Prostate gland (tissue), 2 donors: ENCODE results near the gene RAB3B. TPM values are rescaled to one million over a fixed set of nuclear protein-coding genes. Genes with fewer than 3 reads are reported as not detected.

Experiments
- DNase-seq: peaks from one replicate; pipeline ENCODE4 v3.0.0-alpha.2; 2019; ENCODE audit warnings: low spot score
- H3K27ac ChIP-seq, 2 donors: fragments of 200-600 bp; sonication (generic); 2 replicates each; pipeline ENCODE4 v1.5.1; 2017 to 2019
- H3K27me3 ChIP-seq: fragments of 200-600 bp; sonication (generic); replicated peaks from 2 replicates; pipeline ENCODE4 v1.5.1; 2019; ENCODE audit not compliant: insufficient read depth
- H3K36me3 ChIP-seq, 2 donors: fragments of 200-600 bp; sonication (generic); 1 replicate in 1 of 2; 2 replicates in 1 of 2; pipeline versions ENCODE4 v1.5.1 to v1.8.1; 2017 to 2019
- H3K4me1 ChIP-seq: fragments of 200-600 bp; sonication (generic); replicated peaks from 2 replicates; pipeline ENCODE4 v1.5.1; 2019
- H3K4me3 ChIP-seq, 2 donors: fragments of 200-600 bp; sonication (generic); 2 replicates each; pipeline ENCODE4 v1.5.1; 2017 to 2019
- H3K9me3 ChIP-seq: fragments of 200-600 bp; sonication (generic); 2 replicates; pipeline ENCODE4 v1.5.1; 2017
- CTCF ChIP-seq, 4 experiments: fragments of 200-600 bp in 2 of 4; fragments of 450-650 bp in 2 of 4; sonication (generic) in 2 of 4; IDR thresholded peaks; 1 replicate in 3 of 4; 2 replicates in 1 of 4; pipeline ENCODE4 v1.5.1; 2016 to 2019; ENCODE audit warnings: antibody characterized with exemption in 4 of 4, mild to moderate bottlenecking in 2 of 4, moderate library complexity in 2 of 4
- POLR2A ChIP-seq: fragments of 450-650 bp; IDR thresholded peaks from one replicate; pipeline ENCODE4 v1.6.1; 2016; ENCODE audit warnings: antibody characterized with exemption, mild to moderate bottlenecking
- POLR2AphosphoS5 ChIP-seq: sonication (generic); formaldehyde crosslinking; IDR thresholded peaks from one replicate; pipeline ENCODE4 v1.6.1; 2017; ENCODE audit warnings: antibody characterized with exemption
- WGBS: methylation state at CpG from one replicate; pipeline ENCODE4 v1.1.5; 2018; 5-methylcytosine and 5-hydroxymethylcytosine counted together
- intact Hi-C: fragments of 100-400 bp; cut with DNase I; formaldehyde crosslinking; loops from one replicate; pipeline ENCODE4 v1.14.2; 2022
- total RNA-seq, 2 donors: library from RNA; depleted of rRNA; stranded (reverse); fragments of >200 nt; gene quantifications; one replicate each; pipeline ENCODE4 v1.1.0, GENCODE V29; 2016

RAB3B gene
- total RNA-seq, 2 donors from 2014 or later: 8.5 to 23.6 TPM

- 36% methylated on average over 5 of the region's 5 CpGs for WGBS
- Histone ChIP-seq H3K4me3 (no peak overlapping the region), H3K4me1 (no peaks in the 10 kb centered on the region), H3K27me3 (no peaks in the 10 kb centered on the region), H3K36me3 (no peaks in the 10 kb centered on the region), H3K9me3 (no peaks in the 10 kb centered on the region), H3K27ac (peak overlapping the region; percentile 16 to 45)
- intact Hi-C loops: no loop called here
- DNase-seq: peak; percentile 51
- TF ChIP-seq CTCF (IDR thresholded peaks at IDR 0.05): no peak
- peak; percentile 61 for TF ChIP-seq POLR2AphosphoS5
These were observed 73.7 kb downstream of the RAB3B start for GRCh38 chr1:51916587-51917405.

- H3K4me1 ChIP-seq: no peaks in the 10 kb centered on the region
These were observed 74.5 kb downstream of the RAB3B start for GRCh38 chr1:51915951-51916350.

GRCh38 chr1:51912881-51913280, 77.6 kb downstream of the RAB3B start:
- intact Hi-C loops: no loop called here
- DNase-seq: no peak
- H3K4me1 ChIP-seq: no peaks in the 10 kb centered on the region
- H3K4me3 ChIP-seq: no peak overlapping the region
- no peak overlapping the region for H3K27ac ChIP-seq
- no peaks in the 10 kb centered on the region for H3K36me3 ChIP-seq
- no peaks in the 10 kb centered on the region for H3K9me3 ChIP-seq
- WGBS: 62% methylated on average over 7 of the region's 7 CpGs
- TF ChIP-seq CTCF (IDR thresholded peaks at IDR 0.05) (no peak), POLR2A (no peak), POLR2AphosphoS5 (no peak)
- no peaks in the 10 kb centered on the region for H3K27me3 ChIP-seq

More at GRCh38 chr1:51915951-51916350, 74.5 kb downstream of the RAB3B start:
- no peak overlapping the region for H3K27ac ChIP-seq
- TF ChIP-seq POLR2A: no peak
- H3K36me3 ChIP-seq: no peaks in the 10 kb centered on the region
- no peaks in the 10 kb centered on the region for H3K9me3 ChIP-seq
- intact Hi-C loops: no loop called here
- WGBS: 81% methylated on average over 3 of the region's 3 CpGs
- no peak for DNase-seq
- H3K4me3 ChIP-seq: no peak overlapping the region
- no peaks in the 10 kb centered on the region for H3K27me3 ChIP-seq

GRCh38 chr1:51910221-51911000, 80.1 kb downstream of the RAB3B start:
- H3K27ac ChIP-seq: no peak overlapping the region
- DNase-seq: no peak
- no peaks in the 10 kb centered on the region for H3K27me3 ChIP-seq
- TF ChIP-seq CTCF (IDR thresholded peaks at IDR 0.05): no peak
- TF ChIP-seq POLR2AphosphoS5: no peak
- no peak for TF ChIP-seq POLR2A
- no peak overlapping the region for H3K4me3 ChIP-seq
- WGBS: 68% methylated on average over 4 of the region's 4 CpGs
- intact Hi-C loops: no loop called here
- H3K9me3 ChIP-seq: no peaks in the 10 kb centered on the region
- H3K36me3 ChIP-seq: no peaks in the 10 kb centered on the region
- no peaks in the 10 kb centered on the region for H3K4me1 ChIP-seq

GRCh38 chr1:51908499-51908898, 82.0 kb downstream of the RAB3B start:
- H3K4me3 ChIP-seq: no peak overlapping the region
- no peaks in the 10 kb centered on the region for H3K27me3 ChIP-seq
- intact Hi-C loops: no loop called here
- no peaks in the 10 kb centered on the region for H3K9me3 ChIP-seq
- H3K36me3 ChIP-seq: no peaks in the 10 kb centered on the region
- no peaks in the 10 kb centered on the region for H3K4me1 ChIP-seq
- TF ChIP-seq CTCF (IDR thresholded peaks at IDR 0.05) (no peak), POLR2A (no peak), POLR2AphosphoS5 (no peak)
- WGBS: 78% methylated on average over 2 of the region's 2 CpGs
- DNase-seq: no peak
- H3K27ac ChIP-seq: no peak overlapping the region
